ENCODE data around the gene SLC22A5.
A peak's percentile ranks its signal among the peaks of the same experiment; 100 is the strongest.

Gene SLC22A5

GRCh38 chr5:132417461-132417860 lies 48.0 kb downstream of the SLC22A5 start:
- no peaks in the 10 kb centered on the region for H3K36me3 ChIP-seq
- peaks cover 4% of the 10 kb centered on the region; the same call in 1 of the 2 replicates for H3K4me1 ChIP-seq
- H3K4me3 ChIP-seq (ENCODE audit: low read depth, low read length) = no peak overlapping the region
- no peak for DNase-seq
- no peaks in the 10 kb centered on the region for H3K27me3 ChIP-seq
- H3K9me3 ChIP-seq = no peaks in the 10 kb centered on the region
- TF ChIP-seq, protein P1, sequence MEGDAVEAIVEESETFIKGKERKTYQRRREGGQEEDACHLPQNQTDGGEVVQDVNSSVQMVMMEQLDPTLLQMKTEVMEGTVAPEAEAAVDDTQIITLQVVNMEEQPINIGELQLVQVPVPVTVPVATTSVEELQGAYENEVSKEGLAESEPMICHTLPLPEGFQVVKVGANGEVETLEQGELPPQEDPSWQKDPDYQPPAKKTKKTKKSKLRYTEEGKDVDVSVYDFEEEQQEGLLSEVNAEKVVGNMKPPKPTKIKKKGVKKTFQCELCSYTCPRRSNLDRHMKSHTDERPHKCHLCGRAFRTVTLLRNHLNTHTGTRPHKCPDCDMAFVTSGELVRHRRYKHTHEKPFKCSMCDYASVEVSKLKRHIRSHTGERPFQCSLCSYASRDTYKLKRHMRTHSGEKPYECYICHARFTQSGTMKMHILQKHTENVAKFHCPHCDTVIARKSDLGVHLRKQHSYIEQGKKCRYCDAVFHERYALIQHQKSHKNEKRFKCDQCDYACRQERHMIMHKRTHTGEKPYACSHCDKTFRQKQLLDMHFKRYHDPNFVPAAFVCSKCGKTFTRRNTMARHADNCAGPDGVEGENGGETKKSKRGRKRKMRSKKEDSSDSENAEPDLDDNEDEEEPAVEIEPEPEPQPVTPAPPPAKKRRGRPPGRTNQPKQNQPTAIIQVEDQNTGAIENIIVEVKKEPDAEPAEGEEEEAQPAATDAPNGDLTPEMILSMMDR (IDR thresholded peaks at IDR 0.05; ENCODE audit: low read depth, low read length) = no peak

- no peak overlapping the region for H3K4me3 ChIP-seq (ENCODE audit: low read depth, low read length)
- H3K9me3 ChIP-seq = no peaks in the 10 kb centered on the region
- peaks cover 9% of the 10 kb centered on the region for H3K4me1 ChIP-seq
- no peak for DNase-seq
- H3K36me3 ChIP-seq = no peaks in the 10 kb centered on the region
- TF ChIP-seq, protein P1 (IDR thresholded peaks at IDR 0.05; ENCODE audit: low read depth, low read length) = no peak
- no peaks in the 10 kb centered on the region for H3K27me3 ChIP-seq
Observed at GRCh38 chr5:132417889-132418485, 48.5 kb downstream of the SLC22A5 start.

DNA sequence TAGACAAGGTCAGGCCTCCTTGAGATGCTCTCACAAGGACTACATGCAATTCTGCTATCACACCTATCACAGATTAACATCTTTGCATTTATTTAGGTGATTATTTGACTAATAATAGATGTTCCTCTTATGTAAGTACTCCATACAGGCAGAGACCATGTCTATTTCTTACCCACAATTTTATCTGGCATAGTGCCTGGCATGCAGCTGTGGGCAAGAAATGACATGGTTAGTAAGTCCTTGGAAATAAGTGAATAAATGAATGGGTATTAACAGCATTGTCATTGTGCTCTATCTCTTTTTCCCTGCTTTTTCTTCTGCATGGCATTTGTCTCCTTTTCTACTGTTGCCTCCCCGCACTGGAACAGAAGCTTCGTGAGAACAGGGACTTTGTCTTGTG lies 49.4 kb downstream of the SLC22A5 start:
- Histone ChIP-seq H3K27me3 (no peaks in the 10 kb centered on the region), H3K9me3 (no peaks in the 10 kb centered on the region), H3K36me3 (no peaks in the 10 kb centered on the region), H3K4me3 (ENCODE audit: low read depth, low read length) (no peak overlapping the region), H3K4me1 (peaks cover 10% of the 10 kb centered on the region)
- DNase-seq = no peak
- TF ChIP-seq, protein P1 (IDR thresholded peaks at IDR 0.05; ENCODE audit: low read depth, low read length) = no peak

- Histone ChIP-seq H3K9me3 (no peaks in the 10 kb centered on the region), H3K4me3 (ENCODE audit: low read depth, low read length) (no peak overlapping the region), H3K4me1 (peaks cover 10% of the 10 kb centered on the region), H3K27me3 (no peaks in the 10 kb centered on the region), H3K36me3 (no peaks in the 10 kb centered on the region)
- TF ChIP-seq, protein P1 (IDR thresholded peaks at IDR 0.05; ENCODE audit: low read depth, low read length) = peak; percentile 88
- DNase-seq = peak; percentile 77
Observed at GRCh38 chr5:132419502-132420468, 50.3 kb downstream of the SLC22A5 start.

GRCh38 chr5:132420706-132421272 lies 51.3 kb downstream of the SLC22A5 start:
- no peaks in the 10 kb centered on the region for H3K27me3 ChIP-seq
- no peak for DNase-seq
- H3K4me1 ChIP-seq = peaks cover 10% of the 10 kb centered on the region
- TF ChIP-seq, protein P1 (IDR thresholded peaks at IDR 0.05; ENCODE audit: low read depth, low read length) = no peak
- H3K36me3 ChIP-seq = no peaks in the 10 kb centered on the region
- H3K9me3 ChIP-seq = no peaks in the 10 kb centered on the region
- H3K4me3 ChIP-seq (ENCODE audit: low read depth, low read length) = no peak overlapping the region
